HepG2 (cell line): Measurements from ENCODE around the gene HSPA1L. TPM values are rescaled to one million over a fixed set of nuclear protein-coding genes. Genes with fewer than 3 reads are reported as not detected.
"Not testable (repeated sequence)": the region's sequence is repeated elsewhere in the genome, so short reads cannot be mapped to it uniquely, and the experiment has no call there.

Source experiments
- ATAC-seq: fragments of 200-7000 bp; cut with Tn5 transposase; 3 replicates; pipeline ENCODE4 v1.9.1; 2020; ENCODE audit warnings: mild to moderate bottlenecking, moderate library complexity
- BruUV-seq: library from RNA; stranded (reverse); fragments of 400-500 nt; replicated peaks from 2 replicates; lab custom pipeline; 2021; lab: Mats Ljungman, UMichigan
- CTCF ChIA-PET: fragments of 300-600 bp; formaldehyde crosslinking; extraction: SDS; loops from one replicate; lab custom pipeline; 2021; ENCODE audit warnings: low total read pairs, inconsistent platforms, low intra/inter-chr PET ratio; lab: Yijun Ruan, JAX
- POLR2A ChIA-PET: fragments of 350-600 bp; sonication (Branson Sonifier 250); formaldehyde crosslinking; loops from one replicate; lab custom pipeline; 2020; ENCODE audit warnings: antibody characterized with exemption, inconsistent platforms; lab: Yijun Ruan, JAX
- DNase-seq: peaks from one replicate; pipeline ENCODE4 v3.0.0-alpha.2; 2015; ENCODE audit warnings: low spot score
- FAIRE-seq: peaks from 3 replicates; lab custom pipeline; 2011; peaks lifted over from hg19 to GRCh38; lab: Jason Lieb, UNC
- H2AFZ ChIP-seq: one replicate; pipeline ENCODE4 v1.6.1; 2011; ENCODE audit warnings: low read length, inconsistent platforms
- H3K27ac ChIP-seq: fragments of 300-600 bp; 3 replicates; pipeline ENCODE4 v1.8.0; 2011; ENCODE audit warnings: mixed run types, mild to moderate bottlenecking, mixed read lengths, low read length, inconsistent platforms; ENCODE audit not compliant: insufficient read depth; ENCODE audit errors: extremely low read length
- H3K27me3 ChIP-seq, 2 experiments: fragments of 200-600 bp in 1 of 2; 2 replicates in 1 of 2; 3 replicates in 1 of 2; pipeline versions ENCODE4 v1.6.0 to v1.8.0; 2011; ENCODE audit warnings: low read length in 2 of 2, mild to moderate bottlenecking in 2 of 2, moderate library complexity in 2 of 2, inconsistent platforms in 1 of 2; ENCODE audit not compliant: insufficient read depth in 2 of 2, control insufficient read depth in 1 of 2
- H3K36me3 ChIP-seq, 2 experiments: fragments of 200-600 bp in 1 of 2; replicated peaks in 1 of 2; 2 replicates in 1 of 2; 3 replicates in 1 of 2; pipeline versions ENCODE4 v1.5.1 to v1.8.0; 2011; ENCODE audit warnings: low read length in 2 of 2, inconsistent platforms in 1 of 2; ENCODE audit not compliant: insufficient read depth in 2 of 2, control insufficient read depth in 1 of 2
- H3K4me1 ChIP-seq: 2 replicates; pipeline ENCODE4 v1.5.1; 2012; ENCODE audit warnings: low read length, inconsistent platforms; ENCODE audit not compliant: insufficient read depth
- H3K4me2 ChIP-seq: 2 replicates; pipeline ENCODE4 v1.6.0; 2011; ENCODE audit warnings: low read depth, low read length, inconsistent platforms
- H3K4me3 ChIP-seq, 3 experiments: fragments of 200-600 bp in 1 of 3; sonication (generic), shearing (Covaris generic) in 1 of 3; replicated peaks in 1 of 3; 2 replicates each; pipeline ENCODE4 v1.5.1; 2011 to 2016; ENCODE audit warnings: low read length in 3 of 3, inconsistent platforms in 2 of 3, low read depth in 2 of 3, mild to moderate bottlenecking in 2 of 3, control low read depth in 1 of 3, mixed read lengths in 1 of 3; ENCODE audit not compliant: insufficient read depth in 1 of 3
- H3K79me2 ChIP-seq: one replicate; pipeline ENCODE4 v1.6.1; 2011; ENCODE audit warnings: low read length, inconsistent platforms; ENCODE audit not compliant: insufficient read depth
- H3K9ac ChIP-seq: 2 replicates; pipeline ENCODE4 v1.6.0; 2011; ENCODE audit warnings: mild to moderate bottlenecking, low read depth, low read length, inconsistent platforms; ENCODE audit not compliant: insufficient read depth
- H3K9me3 ChIP-seq: 2 replicates; pipeline ENCODE4 v1.5.1; 2012; ENCODE audit warnings: mild to moderate bottlenecking, low read length
- H4K20me1 ChIP-seq: 2 replicates; pipeline ENCODE4 v1.6.0; 2011; ENCODE audit warnings: inconsistent platforms, mild to moderate bottlenecking, low read length, moderate library complexity; ENCODE audit not compliant: insufficient read depth
- AGO2 ChIP-seq: fragments of 200-400 bp; formaldehyde crosslinking; optimal IDR thresholded peaks from 2 replicates; pipeline ENCODE3; 2017; ENCODE audit warnings: mild to moderate bottlenecking, low read depth, low read length, moderate library complexity
- CEBPB ChIP-seq: IDR thresholded peaks from 2 replicates; pipeline ENCODE4 v1.6.1; 2011; ENCODE audit warnings: low read depth, low read length, improper control_type of control experiment, borderline replicate concordance
- RARG ChIP-seq: sonication (generic); formaldehyde crosslinking; IDR thresholded peaks from 2 replicates; pipeline ENCODE4 v1.4.0; 2020; ENCODE audit warnings: low read depth, mild to moderate bottlenecking, missing genetic modification reagents
- ZBTB7B ChIP-seq: sonication (generic); formaldehyde crosslinking; IDR thresholded peaks from 2 replicates; pipeline ENCODE4 v1.4.0; 2020; ENCODE audit warnings: missing genetic modification reagents
- ZFP36L1 ChIP-seq: sonication (generic); formaldehyde crosslinking; IDR thresholded peaks from 2 replicates; pipeline ENCODE4 v1.8.0; 2022; ENCODE audit warnings: mild to moderate bottlenecking, missing genetic modification reagents, moderate library complexity
- WGBS: methylation state at CpG from one replicate; pipeline ENCODE4 v1.1.6; 2017; ENCODE audit warnings: low lambda C conversion rate; 5-methylcytosine and 5-hydroxymethylcytosine counted together
- in situ Hi-C: cut with HindIII; loops from 2 replicates; pipeline ENCODE4 v1.10.0; 2017; ENCODE audit warnings: low pct_unique_long_range_greater_than_20kb; ENCODE audit not compliant: extremely low pct_ligation_motif_present
- intact Hi-C: fragments of 100-400 bp; cut with micrococcal nuclease; formaldehyde crosslinking; loops from one replicate; pipeline ENCODE4 v1.10.0; 2022; ENCODE audit not compliant: unreplicated experiment
- polyA plus RNA-seq, 8 experiments: library from polyadenylated mRNA; depleted of rRNA in 3 of 8; stranded (reverse) in 7 of 8; unstranded in 1 of 8; fragments of >200 nt; fragmentation: Illumina TruSeq in 4 of 8; extraction: Trizol in 4 of 8; gene quantifications; 2 replicates each; pipeline versions ENCODE4 v1.2.1 to v1.2.3, GENCODE V29; 2011 to 2016; ENCODE audit warnings: low read depth in 4 of 8, missing spikeins in 1 of 8, mixed read lengths in 1 of 8; ENCODE audit not compliant: insufficient read depth in 1 of 8
- total RNA-seq, 5 experiments: library from RNA; depleted of rRNA; stranded (reverse); fragments of >200 nt; fragmentation: Illumina TruSeq; extraction: Trizol; gene quantifications; 2 replicates each; pipeline ENCODE4 v1.2.3, GENCODE V29; 2016; ENCODE audit warnings: low read depth in 1 of 5
- TF ChIP-seq, protein P1 (sequence below): sonication (generic); formaldehyde crosslinking; conservative IDR thresholded peaks from 2 replicates; pipeline ENCODE4 v1.4.0; 2020; ENCODE audit warnings: missing genetic modification reagents
- TF ChIP-seq, protein P2 (sequence below): sonication (generic); formaldehyde crosslinking; IDR thresholded peaks from 2 replicates; pipeline ENCODE4 v1.5.0; 2020; ENCODE audit warnings: missing genetic modification reagents
- TF ChIP-seq, protein P3 (sequence below): sonication (generic); formaldehyde crosslinking; IDR thresholded peaks from 2 replicates; pipeline ENCODE4 v1.8.1; 2023; ENCODE audit warnings: mild to moderate bottlenecking, missing genetic modification reagents, borderline replicate concordance
- TF ChIP-seq, protein P4 (sequence below), 2 experiments: fragments of 450-650 bp in 1 of 2; sonication (generic) in 1 of 2; formaldehyde crosslinking; IDR thresholded peaks; 2 replicates each; pipeline versions ENCODE4 v1.5.0 to v1.8.0; 2020 to 2022; ENCODE audit warnings: mild to moderate bottlenecking in 1 of 2, missing genetic modification reagents in 1 of 2

The HSPA1L gene
- total and polyA plus RNA-seq, 2 of the 13 experiments (the other 11 are each of a cell fraction or from before 2014, with no cell fraction given), result 0.55 to 1.0 TPM

DNA sequence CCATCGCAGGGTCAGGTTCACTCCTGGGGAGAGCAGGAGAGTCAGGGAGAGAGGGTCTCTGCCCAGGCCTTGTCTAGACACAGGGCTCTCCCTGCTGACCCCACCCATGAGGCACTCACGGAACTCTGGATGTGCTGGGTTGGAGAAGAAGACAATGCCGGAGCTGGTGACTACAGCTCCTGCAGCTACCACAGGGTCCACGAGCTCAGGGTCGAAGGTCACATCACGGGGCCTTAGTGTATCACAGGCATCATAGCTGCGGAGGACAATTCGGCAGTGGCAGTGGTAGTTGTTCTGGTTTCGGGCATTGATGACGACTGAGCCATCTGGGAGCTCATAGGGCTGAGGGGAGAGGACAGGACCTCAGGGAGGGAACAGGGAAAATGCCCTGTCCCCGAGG lies 44.8 kb upstream of the HSPA1L start (continued):
- TF ChIP-seq, protein P1, sequence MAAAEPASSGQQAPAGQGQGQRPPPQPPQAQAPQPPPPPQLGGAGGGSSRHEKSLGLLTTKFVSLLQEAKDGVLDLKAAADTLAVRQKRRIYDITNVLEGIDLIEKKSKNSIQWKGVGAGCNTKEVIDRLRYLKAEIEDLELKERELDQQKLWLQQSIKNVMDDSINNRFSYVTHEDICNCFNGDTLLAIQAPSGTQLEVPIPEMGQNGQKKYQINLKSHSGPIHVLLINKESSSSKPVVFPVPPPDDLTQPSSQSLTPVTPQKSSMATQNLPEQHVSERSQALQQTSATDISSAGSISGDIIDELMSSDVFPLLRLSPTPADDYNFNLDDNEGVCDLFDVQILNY (CRISPR knock-in tag), result no peak
- TF ChIP-seq, protein P2, sequence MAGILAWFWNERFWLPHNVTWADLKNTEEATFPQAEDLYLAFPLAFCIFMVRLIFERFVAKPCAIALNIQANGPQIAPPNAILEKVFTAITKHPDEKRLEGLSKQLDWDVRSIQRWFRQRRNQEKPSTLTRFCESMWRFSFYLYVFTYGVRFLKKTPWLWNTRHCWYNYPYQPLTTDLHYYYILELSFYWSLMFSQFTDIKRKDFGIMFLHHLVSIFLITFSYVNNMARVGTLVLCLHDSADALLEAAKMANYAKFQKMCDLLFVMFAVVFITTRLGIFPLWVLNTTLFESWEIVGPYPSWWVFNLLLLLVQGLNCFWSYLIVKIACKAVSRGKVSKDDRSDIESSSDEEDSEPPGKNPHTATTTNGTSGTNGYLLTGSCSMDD (CRISPR knock-in tag), result no peak
- TF ChIP-seq, protein P3, sequence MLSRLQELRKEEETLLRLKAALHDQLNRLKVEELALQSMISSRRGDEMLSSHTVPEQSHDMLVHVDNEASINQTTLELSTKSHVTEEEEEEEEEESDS (CRISPR knock-in tag), result no peak
- TF ChIP-seq ZFP36L1 (CRISPR knock-in tag) (no peak), RARG (CRISPR knock-in tag) (no peak), AGO2 (peak; percentile 12), ZBTB7B (CRISPR knock-in tag) (no peak)

DNA sequence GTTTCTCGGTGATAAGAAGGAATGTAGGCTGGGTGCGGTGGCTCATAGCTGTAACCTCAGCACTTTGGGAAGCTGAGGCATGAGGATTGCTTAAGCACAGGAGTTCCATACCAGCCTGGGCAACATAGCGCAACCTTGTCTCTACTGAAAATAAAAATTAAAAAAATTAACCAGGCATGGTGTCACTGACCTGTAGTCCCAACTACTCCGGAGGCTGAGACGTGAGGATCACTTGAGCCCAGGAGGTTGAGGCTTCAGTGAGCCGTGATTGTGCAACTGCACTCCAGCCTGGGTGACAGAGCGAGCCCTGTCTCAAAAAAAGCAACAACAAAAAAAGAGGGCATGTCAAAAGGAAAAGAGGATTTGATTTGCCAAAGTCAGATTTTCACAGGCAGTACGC lies 43.6 kb upstream of the HSPA1L start:
- FAIRE-seq, result no peak
- no TSS peak for BruUV-seq
- no peaks in the 10 kb centered on the region; a peak in 1 of 5 replicates for H3K27me3 ChIP-seq
- 96% methylated on average over 8 of the region's 8 CpGs for WGBS
- peaks cover 8 to 33% of the 10 kb centered on the region in 2 experiments; a peak in 4 of 5 replicates for H3K36me3 ChIP-seq
- ChIA-PET CTCF (no interaction called here), POLR2A (interaction anchor here (0.7 to 4.1 kb wide), 3 partner anchors 14 to 31 kb away, joined by 3 to 27 read pairs (median 4); partner anchors contain the start of gene HSPA1B)
- H3K27ac ChIP-seq, result no peak overlapping the region
- in situ Hi-C loops, result no loop called here
- TF ChIP-seq, protein P4, sequence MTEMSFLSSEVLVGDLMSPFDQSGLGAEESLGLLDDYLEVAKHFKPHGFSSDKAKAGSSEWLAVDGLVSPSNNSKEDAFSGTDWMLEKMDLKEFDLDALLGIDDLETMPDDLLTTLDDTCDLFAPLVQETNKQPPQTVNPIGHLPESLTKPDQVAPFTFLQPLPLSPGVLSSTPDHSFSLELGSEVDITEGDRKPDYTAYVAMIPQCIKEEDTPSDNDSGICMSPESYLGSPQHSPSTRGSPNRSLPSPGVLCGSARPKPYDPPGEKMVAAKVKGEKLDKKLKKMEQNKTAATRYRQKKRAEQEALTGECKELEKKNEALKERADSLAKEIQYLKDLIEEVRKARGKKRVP (CRISPR knock-in tag; IDR thresholded peaks at IDR 0.05), result no peak
- TF ChIP-seq CEBPB, result peak; percentile 53; the same call in 1 of the 2 replicates
- no peak overlapping the region for H3K4me2 ChIP-seq
- H3K9ac ChIP-seq, result no peak overlapping the region
- intact Hi-C loops, result no loop called here
- no peak overlapping the region for H2AFZ ChIP-seq
- no peak for DNase-seq
- ATAC-seq, result no peak
- peaks cover 25% of the 10 kb centered on the region for H3K79me2 ChIP-seq
- H4K20me1 ChIP-seq, result no peaks in the 10 kb centered on the region
- peaks cover 38% of the 10 kb centered on the region for H3K4me1 ChIP-seq
- no peaks in the 10 kb centered on the region for H3K9me3 ChIP-seq
- H3K4me3 ChIP-seq, result no peak overlapping the region

DNA sequence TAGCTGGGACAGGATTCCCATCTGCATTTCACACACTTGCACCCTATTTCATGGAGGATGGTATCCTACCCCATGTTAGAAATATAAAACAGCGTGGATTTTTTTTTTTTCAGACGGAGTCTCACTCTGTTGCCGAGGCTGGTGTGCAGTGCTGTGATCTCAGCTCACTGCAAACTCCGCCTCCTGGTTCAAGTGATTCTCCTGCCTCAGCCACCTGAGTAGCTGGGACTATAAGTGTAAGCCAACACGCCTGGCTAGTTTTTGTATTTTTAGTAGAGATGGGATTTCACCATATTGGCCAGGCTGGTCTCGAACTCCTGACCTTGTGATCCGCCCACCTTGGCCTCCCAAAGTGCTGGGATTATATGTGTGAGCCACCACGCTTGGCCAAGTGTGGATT lies 42.7 kb upstream of the HSPA1L start:
- H4K20me1 ChIP-seq, H3K27ac ChIP-seq, in situ Hi-C loops, H3K27me3 ChIP-seq, CTCF ChIA-PET, H3K4me3 ChIP-seq, H3K4me2 ChIP-seq, ATAC-seq, H3K9me3 ChIP-seq, FAIRE-seq, H2AFZ ChIP-seq, intact Hi-C loops, BruUV-seq, DNase-seq, H3K9ac ChIP-seq: not testable (repeated sequence)
- WGBS, result 94% methylated on average over 8 of the region's 8 CpGs
- H3K79me2 ChIP-seq, result peaks cover 24% of the 10 kb centered on the region
- peaks cover 37% of the 10 kb centered on the region for H3K4me1 ChIP-seq
- POLR2A ChIA-PET, result interaction anchor here (1.2 to 4.1 kb wide), 3 partner anchors 8 to 62 kb away, joined by 4 to 27 read pairs (median 4); partner anchors contain the start of gene VARS1
- peaks cover 8 to 33% of the 10 kb centered on the region in 2 experiments; a peak in 4 of 5 replicates for H3K36me3 ChIP-seq
